ENCODE data around the gene ASB1. TPM values are rescaled to one million over a fixed set of nuclear protein-coding genes. Genes with fewer than 3 reads are reported as not detected.

Gene ASB1, protein sequence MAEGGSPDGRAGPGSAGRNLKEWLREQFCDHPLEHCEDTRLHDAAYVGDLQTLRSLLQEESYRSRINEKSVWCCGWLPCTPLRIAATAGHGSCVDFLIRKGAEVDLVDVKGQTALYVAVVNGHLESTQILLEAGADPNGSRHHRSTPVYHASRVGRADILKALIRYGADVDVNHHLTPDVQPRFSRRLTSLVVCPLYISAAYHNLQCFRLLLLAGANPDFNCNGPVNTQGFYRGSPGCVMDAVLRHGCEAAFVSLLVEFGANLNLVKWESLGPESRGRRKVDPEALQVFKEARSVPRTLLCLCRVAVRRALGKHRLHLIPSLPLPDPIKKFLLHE
- polyA plus RNA-seq (2013, experiment 1 of 2; ENCODE audit: insufficient read length) = 39.3 TPM
- 27.5 TPM for polyA plus RNA-seq (2013, experiment 2 of 2; ENCODE audit: insufficient read length)

DNA sequence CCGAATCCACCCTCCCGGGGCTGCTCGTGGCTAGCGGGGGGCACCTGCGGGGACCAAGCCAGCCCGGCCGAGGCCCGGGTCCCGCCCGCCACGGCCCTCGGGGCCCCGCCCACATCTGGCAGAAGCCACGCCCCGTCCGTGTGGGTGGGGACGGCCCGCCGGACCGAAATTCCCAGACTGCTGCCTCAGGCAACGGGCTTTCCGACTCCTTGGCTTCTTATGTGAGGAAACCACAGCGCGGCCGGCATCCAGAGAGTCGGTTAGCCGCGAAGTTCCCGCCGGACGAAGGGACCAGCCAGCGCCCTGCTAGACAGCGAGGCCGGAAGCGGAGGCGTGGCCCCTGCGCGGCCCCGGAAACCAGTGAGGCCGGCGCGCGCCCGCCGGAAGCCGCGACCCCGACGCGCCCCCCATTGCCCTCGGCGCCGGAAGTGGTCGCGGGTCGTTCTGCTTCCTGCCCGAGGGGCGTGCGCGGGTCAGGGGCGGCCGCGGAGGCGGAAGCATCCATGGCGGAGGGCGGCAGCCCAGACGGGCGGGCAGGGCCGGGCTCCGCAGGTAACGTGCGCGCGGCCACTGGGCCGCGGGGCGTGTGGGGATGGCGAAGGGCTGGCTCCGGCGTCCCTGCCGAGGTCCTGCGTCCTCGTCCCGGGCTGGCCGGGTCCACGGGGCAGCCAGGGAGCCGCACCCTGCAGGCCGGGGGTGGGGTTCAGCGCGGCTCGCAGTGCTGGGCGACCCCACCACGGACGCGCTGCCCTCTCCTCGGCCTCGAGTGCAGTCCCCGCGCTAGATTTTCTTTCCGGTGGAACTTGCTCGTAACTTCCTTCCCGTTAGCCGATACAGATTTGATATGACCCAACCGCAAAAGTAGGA is at the start of gene ASB1:
Gene ASB1 (plus strand): TSS at position 360 of the 867 bp plus-strand sequence. CDS start 144 bp downstream, at position 504.
- peak; percentile 84 for DNase-seq

DNA sequence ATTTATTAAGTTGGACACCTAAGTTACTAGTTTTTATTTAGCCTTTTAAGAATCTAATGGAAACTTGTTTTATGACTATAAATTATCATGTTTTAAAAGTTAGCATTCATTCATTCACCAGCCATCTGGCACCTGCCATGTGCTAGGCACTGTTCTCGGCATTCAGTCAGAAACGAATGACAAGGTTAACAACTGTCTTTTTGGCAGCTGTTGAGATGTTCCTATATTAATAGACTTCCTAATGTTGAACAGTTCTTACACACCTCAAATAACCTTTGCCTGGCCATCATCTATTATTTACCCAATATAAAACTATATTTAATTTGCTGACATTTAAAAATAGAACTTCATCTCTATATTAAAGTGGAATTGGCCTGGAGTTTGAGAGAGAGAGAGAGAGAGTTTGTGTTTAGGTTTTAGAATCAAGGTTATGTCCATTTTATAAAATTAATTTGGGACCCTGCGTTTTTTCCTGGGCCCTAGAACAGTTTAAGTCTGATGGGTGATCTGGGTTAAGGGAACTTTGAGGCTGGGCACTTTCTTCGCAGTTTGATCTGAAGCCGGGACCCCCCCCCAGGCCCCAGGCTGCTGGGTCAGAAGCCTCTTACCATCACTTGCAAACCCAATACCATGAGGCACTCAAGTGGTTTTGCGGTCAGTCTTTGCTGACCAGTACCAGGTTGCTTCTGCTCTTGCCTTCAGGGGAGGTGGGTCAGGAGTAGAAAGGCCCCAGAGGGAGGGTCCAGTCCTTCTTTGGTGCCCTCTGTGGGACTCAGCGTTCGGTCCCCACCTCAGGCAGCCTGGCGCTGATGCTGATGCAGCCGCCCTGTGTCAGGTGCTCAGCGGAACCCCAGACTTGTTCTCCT is 48.3 kb upstream of the ASB1 start:
- DNase-seq = no peak

DNA sequence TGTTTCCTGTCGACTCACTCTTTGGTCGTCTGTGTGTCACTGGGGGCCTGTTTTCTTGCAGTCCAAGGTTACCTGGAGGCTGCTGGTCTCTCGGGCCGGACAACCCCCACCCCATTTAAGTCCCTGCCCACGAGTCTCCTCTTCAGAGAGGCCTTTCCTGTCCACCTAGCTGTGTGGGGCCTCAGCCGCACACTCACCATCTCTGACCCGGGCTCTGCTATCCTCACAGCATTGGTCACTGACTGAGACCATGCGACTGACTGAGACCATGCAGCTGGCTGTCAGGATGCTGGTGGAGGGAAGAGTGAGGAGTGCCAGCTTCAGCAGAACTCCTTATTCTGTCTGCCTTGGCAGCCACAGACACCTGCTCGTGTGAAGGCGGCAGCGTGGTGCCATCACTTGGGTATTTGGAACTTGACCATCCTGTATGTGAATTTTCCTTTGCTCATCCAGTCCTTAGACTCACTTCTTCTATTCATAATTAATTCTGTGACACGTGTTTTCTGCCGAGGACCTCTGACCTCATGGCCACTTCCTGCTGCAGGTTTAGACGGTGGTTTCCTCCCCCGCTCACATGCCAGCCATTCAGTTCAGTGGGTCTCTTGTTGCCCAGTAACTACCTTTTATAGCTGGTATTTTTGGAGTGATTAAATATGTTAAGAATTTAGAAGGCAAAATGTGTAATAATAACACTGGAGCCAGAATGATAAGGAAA is 47.5 kb upstream of the ASB1 start:
- peak; percentile 76 for DNase-seq

DNA sequence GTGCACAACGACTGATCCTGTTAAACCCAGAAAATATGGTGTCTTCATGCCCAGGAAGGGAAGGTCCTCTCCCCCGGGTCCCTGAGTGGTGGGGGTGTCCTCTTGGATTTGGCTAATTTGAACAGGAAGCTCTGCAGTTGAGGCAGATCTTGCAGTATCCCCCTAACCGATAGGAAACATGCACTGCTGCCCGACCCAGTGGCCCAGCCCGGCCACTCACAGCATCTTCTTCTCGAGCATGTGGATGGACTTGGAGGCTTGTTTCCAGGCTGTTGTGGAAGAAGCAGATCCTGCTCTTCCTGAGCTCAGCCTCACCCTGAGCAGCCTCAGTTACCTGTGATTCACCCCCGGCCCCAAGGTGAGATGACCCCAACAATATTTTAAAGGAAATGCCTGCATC is 46.4 kb upstream of the ASB1 start:
- no peak for DNase-seq

- DNase-seq = peak; percentile 67
These were observed 45.9 kb upstream of the ASB1 start for GRCh38 chr2:238380785-238381184.

- DNase-seq = no peak
These were observed 45.2 kb upstream of the ASB1 start for GRCh38 chr2:238381341-238382115.

GRCh38 chr2:238382381-238382781 is 44.3 kb upstream of the ASB1 start:
- DNase-seq = no peak

GRCh38 chr2:238383135-238383534 is 43.6 kb upstream of the ASB1 start:
- no peak for DNase-seq

GRCh38 chr2:238383743-238384380 is 42.9 kb upstream of the ASB1 start:
- no peak for DNase-seq

DNA sequence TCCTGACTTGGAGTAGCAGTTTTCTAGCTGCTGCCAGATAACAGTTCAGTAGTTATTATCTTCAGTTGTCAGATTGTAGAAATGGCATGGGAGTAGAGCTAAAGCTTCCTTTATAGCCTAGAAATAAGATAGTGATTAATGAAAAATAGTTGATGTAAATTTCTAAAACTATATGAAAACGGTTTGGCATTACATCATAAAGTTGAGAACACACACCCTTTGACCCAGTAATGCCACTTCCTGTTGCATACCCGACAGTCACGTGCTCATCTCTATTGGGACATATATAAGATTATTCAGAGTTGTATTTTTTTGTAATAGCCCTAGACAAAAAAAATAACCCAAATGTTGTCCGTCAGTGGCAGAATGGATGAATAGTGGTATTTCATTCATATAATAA is 39.4 kb upstream of the ASB1 start:
- no peak for DNase-seq

- DNase-seq = no peak
These were observed 37.9 kb upstream of the ASB1 start for GRCh38 chr2:238388794-238389193.

- DNase-seq = peak; percentile 18
These were observed 36.6 kb upstream of the ASB1 start for GRCh38 chr2:238389988-238390589.

GRCh38 chr2:238391042-238391689 is 35.6 kb upstream of the ASB1 start:
- no peak for DNase-seq

GRCh38 chr2:238396663-238397062 is 30.1 kb upstream of the ASB1 start:
- no peak for DNase-seq

GRCh38 chr2:238397356-238397755 is 29.4 kb upstream of the ASB1 start:
- DNase-seq = no peak

- no peak for DNase-seq
These were observed 28.1 kb upstream of the ASB1 start for GRCh38 chr2:238398577-238398976.

- no peak for DNase-seq
These were observed 27.6 kb upstream of the ASB1 start for GRCh38 chr2:238399094-238399493.

GRCh38 chr2:238401551-238401950 is 25.2 kb upstream of the ASB1 start:
- no peak for DNase-seq

DNA sequence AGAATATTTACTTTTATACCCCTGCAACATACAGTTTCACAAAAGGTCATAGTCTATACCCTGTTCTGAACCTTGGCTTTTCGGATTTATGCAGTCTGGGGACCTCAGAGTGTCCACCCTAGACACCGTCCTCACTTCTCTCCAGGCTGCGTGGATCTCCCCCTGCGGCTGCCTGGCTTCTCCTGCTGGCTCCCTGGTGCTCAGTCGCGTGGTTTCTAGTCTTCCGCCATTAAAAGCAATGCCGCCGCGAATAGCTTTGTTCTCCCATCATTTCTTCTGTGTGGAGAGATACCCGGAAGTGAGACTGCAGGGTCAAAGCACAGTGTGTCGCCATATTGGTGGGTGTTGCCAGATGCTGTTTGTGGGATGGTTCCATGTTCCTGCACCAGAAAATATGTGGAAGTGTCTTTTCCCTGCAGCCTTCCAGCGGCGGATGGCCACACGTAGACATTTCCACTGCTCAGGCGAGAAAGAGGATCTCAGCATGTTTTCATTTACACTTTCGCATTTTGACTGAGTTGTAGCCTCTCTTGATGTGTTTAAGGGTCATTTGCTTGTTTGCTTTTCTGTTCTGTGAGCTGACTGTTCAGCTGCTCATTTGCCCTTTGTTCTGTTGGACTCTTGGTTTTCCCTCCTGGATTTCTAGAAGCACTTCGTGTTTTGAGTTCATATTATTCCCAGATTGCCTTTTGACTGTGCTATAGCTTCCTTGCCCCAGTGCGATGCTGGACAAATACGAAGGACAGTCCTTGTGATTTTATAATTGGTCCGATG is 22.9 kb upstream of the ASB1 start:
- DNase-seq = no peak
